ENCODE results near the gene NTSR1.

NTSR1 gene

GRCh38 chr20:62724692-62725595 is 16.3 kb downstream of the NTSR1 start:
- DNase-seq (ENCODE audit: low read depth in 1 of 2, low spot score in 1 of 2) = no peak

DNA sequence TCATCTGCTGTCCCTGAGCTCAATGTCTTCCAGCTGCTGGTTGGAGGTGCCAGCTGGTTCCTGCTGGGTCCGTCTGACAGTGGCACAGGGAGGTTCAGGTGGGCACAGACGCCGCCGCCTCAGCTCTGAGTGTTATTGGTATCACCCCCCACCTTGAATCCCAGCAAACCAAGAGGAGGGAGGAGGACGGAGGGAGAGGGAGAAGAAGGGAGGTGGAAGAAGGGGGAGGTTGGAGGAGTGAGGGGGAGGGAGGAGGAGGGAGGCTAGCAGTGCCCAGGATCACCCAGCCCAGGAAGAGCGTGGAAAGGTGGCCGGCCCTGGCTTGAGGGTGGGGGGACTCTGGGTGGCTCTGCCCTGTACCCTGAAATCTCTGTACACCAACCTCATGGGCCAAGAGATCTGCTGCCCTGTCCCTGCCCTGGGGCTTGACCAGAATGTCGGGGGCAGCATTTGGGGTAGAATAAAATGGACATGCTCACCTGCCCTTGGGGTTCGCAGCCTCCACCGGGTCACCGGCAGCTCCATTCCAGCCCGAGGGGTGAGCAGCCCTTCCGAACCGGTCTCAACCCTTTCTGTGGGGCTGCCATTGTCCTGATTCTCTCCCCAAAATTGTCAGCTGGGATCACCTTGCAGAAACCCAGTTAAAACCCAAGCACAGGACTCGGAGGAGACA is 17.1 kb downstream of the NTSR1 start:
- DNase-seq (ENCODE audit: low read depth in 1 of 2, low spot score in 1 of 2) = no peak

DNA sequence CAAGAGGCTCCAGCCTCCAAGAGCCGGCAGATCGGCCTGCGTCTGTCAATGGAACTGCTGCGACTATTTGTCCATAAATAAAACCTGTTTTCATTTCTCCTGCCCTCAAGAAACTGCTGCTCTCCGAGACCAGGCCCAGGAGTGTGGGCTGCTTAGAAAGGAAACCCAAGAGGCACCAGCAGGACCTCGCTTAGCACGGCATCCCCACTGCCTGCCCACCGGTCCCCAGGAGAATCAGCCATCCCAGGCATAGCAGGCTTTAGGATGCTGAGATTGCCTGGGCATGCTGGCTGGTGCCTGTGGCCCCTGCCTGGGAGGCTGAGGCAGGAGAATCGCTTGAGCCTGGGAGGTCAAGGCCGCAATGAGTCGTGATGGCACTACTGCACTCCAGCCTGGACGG is 17.6 kb downstream of the NTSR1 start:
- DNase-seq (ENCODE audit: low read depth in 1 of 2, low spot score in 1 of 2) = no peak

DNA sequence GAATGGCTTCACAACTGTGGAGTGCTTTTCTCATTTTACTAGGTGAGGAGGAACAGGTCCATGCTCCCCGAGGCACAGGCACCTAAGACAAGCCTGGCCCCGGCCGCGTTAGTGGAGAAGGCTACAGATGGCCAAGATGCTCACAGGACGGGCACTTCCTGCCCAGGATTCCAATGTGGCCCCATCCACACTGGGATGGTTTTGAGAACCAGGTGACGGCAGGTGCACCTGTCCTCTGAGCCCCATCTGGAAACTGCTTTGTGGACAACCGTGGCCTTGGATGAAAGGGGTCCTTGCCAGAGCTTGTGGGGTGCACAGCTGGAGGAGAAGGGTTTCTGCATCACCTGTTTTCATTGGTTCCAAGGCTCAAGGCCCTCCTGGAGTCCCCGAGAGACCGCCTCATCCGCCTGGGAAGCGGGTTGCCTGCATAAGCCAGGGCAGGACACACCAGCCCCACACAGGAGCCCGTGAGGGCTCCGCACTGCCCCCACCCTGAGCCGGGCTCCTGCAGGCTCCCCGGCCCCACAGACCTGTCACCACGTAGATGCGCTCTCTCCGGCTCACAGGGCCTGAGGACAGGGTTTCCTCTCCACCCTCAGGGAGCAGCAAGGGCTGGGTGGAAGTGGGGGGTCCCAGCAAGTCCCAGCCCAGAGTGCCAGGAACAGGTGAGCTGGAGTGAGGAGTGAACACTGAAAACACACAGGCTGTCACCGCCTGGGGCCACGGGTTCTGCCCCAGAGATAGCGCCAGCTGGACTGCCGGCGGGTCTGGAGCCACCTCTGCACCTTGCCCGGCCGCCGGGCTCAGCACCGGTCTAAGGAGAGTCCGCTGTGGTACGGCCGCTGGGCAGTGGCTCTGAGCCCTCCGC is 18.3 kb downstream of the NTSR1 start:
- DNase-seq (ENCODE audit: low read depth in 1 of 2, low spot score in 1 of 2) = no peak

DNA sequence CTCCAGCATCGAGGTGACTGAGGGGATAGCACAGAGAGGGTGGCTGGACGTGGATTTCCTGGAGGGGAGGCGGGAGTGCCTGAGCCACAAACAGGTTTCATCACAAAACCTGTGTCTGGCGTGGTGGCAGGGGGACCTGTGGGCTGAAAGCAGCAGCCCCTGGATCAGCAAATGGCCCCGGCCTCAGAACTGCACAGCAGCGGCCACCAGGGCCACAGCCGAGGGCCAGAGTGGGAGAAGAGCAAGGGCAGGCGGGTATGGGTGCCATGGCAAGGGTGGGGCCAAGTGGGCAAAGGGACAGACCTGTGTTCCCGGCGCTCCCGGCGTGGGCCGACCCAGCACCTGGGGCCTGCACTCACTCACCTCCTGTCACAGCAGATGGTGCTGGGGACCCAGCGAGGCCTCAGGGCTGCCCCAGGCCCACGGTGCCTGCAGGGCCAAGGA is 19.0 kb downstream of the NTSR1 start:
- DNase-seq (ENCODE audit: low read depth in 1 of 2, low spot score in 1 of 2) = no peak

DNA sequence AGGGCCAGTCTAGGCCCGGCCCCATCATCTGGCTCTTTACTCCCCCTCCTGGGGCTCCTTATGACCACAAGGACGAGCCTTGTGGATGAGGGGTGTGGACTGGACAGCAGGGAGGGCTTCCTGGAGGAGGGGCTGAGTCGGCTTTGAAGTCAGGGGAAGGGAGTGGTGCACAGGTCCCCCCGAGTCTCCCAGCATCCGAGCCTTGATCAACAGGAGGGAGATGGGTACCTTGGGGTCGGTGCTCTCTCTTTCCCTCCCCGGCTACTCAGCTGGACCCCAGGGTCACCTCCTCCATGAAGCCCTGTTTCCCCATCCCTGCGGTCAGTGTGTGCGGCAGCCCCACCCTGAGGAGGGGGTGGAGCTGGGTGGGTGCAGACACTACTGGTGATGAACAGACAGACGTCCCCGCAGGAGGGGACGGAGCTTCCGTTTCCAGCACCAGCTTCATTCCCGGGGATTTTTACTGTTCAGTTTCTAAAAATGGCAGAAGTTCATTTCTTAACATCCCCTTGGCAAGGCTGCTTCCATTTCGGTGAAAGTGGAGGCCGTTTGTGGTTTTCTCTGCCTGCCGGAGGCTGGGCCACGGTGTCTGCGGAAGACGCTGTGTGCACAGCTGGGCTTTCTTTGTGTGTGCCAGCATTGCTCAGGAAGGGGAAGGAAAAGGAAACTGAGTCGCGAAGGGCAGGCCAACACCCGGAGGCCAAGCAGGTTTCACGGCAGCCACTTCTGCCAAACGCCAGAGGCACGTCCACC is 19.6 kb downstream of the NTSR1 start:
- DNase-seq (ENCODE audit: low read depth in 1 of 2, low spot score in 1 of 2) = no peak

GRCh38 chr20:62728781-62729300 is 20.2 kb downstream of the NTSR1 start:
- no peak for DNase-seq (ENCODE audit: low read depth in 1 of 2, low spot score in 1 of 2)

DNA sequence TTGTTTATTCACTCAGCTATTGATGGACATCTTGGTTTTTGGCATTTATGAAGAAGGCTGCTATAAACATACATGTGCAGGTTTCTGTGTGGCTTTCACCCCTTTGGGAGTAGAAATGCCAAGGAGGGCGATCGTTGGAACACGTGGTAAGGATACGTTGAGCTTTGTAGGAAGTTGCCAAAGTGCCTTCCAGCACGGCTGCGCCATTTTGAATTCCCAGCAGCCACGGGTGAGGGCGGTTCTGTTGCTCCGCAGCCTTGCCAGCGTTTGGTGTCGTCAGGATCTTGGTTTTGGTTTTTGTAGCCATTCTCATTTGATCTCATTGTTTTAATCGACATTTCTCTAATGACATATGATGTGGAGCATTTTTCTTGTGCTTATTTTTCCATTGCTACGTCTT is 21.8 kb downstream of the NTSR1 start:
- no peak for DNase-seq (ENCODE audit: low read depth in 1 of 2, low spot score in 1 of 2)

DNA sequence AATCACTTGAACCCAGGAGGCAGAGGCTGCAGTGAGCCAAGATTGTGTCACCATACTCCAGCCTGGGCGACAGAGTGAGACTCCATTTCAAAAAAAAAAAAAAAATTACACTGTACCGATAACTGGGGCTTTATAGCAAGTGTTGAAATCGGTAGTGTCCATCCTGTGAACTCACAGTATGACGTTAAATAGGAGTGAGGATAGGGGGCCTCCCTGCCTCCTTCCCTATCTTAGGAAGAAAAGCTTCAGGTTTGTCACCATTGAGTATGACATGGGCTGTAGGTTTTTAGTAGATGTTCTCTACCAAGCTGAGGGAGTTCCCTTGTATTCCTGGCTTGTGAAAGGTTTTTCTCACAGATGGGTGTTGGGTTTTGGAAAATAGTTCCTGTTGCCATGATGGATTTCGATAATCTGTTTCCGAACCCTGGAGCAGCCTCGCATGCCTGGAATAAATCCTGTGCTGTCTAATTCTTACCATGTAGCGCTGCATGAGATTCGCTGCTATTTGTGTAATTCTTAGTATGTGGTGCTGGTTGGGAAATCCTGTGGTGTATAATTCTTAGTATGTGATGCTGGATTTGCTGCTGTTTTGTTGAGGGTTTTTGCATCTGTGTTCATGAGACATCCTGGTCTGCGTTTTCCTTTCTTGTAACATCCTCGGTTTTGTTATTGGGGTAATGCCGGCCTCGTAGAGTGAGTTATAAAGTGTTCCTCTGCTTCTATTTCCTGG is 23.6 kb downstream of the NTSR1 start:
- no peak for DNase-seq (ENCODE audit: low read depth in 1 of 2, low spot score in 1 of 2)

GRCh38 chr20:62732842-62733525 is 24.3 kb downstream of the NTSR1 start:
- no peak for DNase-seq (ENCODE audit: low read depth in 1 of 2, low spot score in 1 of 2)

DNA sequence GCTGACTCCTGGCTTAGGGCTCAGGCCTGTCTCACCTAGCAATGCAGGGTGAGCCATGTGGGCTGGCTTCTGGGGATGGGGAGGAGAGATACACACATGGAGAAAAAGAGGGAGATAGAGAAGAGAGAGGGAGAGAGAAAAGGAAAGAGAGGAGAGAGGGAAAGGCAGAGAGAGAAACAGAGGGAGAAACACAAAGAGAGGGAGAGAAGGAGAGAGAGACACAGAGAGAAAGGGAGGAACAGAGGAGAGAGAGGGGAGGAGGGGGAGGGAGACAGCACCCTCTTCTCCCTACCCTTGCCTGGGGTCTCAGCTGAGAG is 24.8 kb downstream of the NTSR1 start:
- no peak for DNase-seq (ENCODE audit: low read depth in 1 of 2, low spot score in 1 of 2)

DNA sequence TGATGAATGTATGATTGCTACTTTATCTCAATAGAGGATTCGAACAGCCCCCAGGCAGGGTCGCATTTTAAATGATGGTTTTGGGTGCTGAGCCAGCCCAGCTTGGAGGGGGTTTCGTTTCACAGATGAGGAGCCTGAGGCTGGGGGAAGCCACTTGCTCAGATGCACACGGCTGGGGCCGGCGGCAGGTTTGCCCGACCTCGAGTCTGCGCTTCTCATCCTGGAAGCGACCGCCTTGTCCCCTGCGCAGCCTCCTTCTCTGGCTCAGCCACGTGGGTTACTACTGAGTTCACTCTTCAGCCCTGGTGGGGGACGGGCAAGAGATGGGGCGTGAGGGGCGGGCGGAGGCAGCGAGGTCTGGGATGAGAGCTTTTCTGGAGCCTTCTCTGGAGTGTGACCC is 25.3 kb downstream of the NTSR1 start:
- DNase-seq (ENCODE audit: low read depth in 1 of 2, low spot score in 1 of 2) = no peak

GRCh38 chr20:62734326-62734725 is 25.7 kb downstream of the NTSR1 start:
- DNase-seq (ENCODE audit: low read depth in 1 of 2, low spot score in 1 of 2) = no peak

- DNase-seq (ENCODE audit: low read depth in 1 of 2, low spot score in 1 of 2) = no peak
Measured at GRCh38 chr20:62734881-62735280, 26.2 kb downstream of the NTSR1 start.

GRCh38 chr20:62735331-62735821 is 26.7 kb downstream of the NTSR1 start:
- no peak for DNase-seq (ENCODE audit: low read depth in 1 of 2, low spot score in 1 of 2)

DNA sequence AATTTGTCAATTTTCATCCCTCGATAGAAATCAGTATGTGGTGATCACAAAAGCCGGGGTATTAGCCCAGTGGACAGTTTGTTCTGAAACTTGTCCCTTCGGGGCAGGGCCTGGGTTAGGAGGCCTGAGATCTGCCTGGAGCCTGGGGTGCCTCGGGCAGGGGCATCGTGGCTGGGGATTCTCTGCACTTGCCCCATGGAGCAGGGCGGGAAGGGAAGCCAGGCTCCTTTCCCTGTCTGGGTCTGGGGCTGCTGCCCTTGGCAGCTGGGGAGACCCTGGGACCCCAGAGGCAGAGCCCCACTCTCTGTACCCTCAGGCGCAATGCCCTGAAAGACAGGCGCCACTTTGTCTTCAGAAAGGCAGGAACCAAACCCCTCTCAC is 27.4 kb downstream of the NTSR1 start:
- DNase-seq (ENCODE audit: low read depth in 1 of 2, low spot score in 1 of 2) = no peak

GRCh38 chr20:62736407-62737071 is 27.9 kb downstream of the NTSR1 start:
- no peak for DNase-seq (ENCODE audit: low read depth in 1 of 2, low spot score in 1 of 2)

- no peak for DNase-seq (ENCODE audit: low read depth in 1 of 2, low spot score in 1 of 2)
Measured at GRCh38 chr20:62737271-62737811, 28.7 kb downstream of the NTSR1 start.

Measured in activated T-helper 1 cell treated with anti-CD3 and anti-CD28 coated beads, Interleukin-2, amount 50 U/mL, for 16 hours (primary cell).